ENCODE data around the gene PNKP.
A peak's percentile ranks its signal among the peaks of the same experiment; 100 is the strongest.

Gene PNKP
- total RNA-seq = 86.5 to 118 (median 107) reads per million in 4 experiments

DNA sequence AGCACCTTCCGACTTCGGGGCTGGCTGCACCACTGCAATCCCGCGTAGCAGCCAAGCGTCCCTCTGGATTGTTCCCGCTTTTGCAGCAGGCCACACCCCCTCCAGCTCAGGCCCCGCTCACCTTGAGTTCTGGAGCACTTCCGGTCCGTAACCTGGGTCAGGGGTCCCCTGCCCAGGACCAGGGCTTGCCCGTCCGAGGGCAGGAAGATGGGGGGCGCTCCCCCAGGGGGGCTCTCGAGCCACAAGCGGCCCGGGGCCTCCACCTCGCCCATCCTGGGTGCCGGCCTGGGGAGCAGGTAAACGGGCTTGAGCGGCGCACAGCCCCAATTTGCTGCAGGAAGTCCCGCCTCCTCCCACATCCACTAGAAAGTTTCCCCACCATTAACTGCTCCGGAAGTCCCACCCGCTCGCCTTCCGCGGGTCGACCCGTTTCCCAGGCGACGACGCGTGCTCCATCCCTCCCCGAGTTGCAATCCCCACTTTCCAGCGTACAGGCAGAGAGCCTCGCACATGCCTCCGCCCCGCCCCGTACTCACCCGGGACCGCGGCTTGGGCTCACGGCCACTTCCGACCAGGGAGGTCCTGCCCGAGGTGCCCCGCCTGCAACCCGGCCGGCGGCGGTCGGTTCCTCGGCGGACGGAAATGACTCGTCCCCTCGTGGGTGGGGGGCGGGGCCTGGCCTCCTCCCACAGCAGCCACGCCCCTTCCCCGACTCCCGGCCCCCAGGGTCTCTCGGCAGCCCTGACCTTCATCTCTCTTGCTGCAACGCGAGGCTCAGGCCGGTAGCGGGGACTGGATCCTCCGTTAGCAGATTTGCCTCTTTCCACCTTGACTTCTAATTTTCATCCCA, at the start of gene PNKP:
Gene PNKP, minus strand, starts transcription at position 644 of the 850 bp plus-strand sequence. Its CDS starts 372 bp downstream, at position 272.
- DNase-seq = peak; percentile 76

- DNase-seq = no peak
Measured at GRCh38 chr19:49915271-49915670, 47.9 kb upstream of the PNKP start.

DNA sequence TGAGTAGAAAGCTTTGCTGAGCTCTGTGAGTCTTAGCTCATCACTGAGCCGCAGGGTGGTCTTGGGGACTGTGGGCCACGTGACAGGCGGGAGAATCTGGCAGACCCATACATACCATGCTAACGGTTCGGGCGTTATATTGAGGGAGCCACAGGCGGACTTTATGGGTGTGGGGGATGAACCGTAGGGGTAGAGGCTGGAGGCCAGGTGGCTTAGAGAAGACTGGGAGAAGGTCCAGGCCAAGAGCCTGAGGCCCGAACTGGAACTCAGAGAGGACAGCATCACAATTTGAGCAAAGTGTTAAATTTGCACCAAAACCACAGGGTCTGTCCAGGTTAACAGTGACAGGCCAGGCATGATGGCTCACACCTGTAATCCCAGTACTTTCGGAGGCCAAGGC, 46.3 kb upstream of the PNKP start:
- no peak for DNase-seq

GRCh38 chr19:49912965-49913685, 45.7 kb upstream of the PNKP start:
- DNase-seq = no peak

GRCh38 chr19:49911381-49912145, 44.2 kb upstream of the PNKP start:
- no peak for DNase-seq

DNA sequence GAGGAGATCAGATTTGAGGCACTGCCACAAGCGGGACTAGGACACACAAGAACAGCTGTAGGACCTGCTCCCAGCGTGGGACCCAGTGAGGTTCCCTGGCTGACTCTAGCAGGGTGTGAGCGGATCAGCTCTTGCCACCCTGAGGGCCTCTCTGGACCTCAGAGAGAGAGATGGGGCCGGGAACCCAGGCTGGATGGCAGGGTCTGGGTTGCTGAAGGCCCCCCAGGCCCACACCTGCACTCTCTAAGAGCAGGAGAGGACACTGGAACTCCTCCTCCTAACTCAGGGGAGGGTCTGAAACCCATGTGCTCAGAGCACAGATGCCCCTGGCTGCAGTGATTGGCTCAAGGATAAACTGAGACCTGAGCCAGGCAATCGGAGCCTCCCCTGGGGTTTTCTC, 42.8 kb upstream of the PNKP start:
- DNase-seq = no peak

DNA sequence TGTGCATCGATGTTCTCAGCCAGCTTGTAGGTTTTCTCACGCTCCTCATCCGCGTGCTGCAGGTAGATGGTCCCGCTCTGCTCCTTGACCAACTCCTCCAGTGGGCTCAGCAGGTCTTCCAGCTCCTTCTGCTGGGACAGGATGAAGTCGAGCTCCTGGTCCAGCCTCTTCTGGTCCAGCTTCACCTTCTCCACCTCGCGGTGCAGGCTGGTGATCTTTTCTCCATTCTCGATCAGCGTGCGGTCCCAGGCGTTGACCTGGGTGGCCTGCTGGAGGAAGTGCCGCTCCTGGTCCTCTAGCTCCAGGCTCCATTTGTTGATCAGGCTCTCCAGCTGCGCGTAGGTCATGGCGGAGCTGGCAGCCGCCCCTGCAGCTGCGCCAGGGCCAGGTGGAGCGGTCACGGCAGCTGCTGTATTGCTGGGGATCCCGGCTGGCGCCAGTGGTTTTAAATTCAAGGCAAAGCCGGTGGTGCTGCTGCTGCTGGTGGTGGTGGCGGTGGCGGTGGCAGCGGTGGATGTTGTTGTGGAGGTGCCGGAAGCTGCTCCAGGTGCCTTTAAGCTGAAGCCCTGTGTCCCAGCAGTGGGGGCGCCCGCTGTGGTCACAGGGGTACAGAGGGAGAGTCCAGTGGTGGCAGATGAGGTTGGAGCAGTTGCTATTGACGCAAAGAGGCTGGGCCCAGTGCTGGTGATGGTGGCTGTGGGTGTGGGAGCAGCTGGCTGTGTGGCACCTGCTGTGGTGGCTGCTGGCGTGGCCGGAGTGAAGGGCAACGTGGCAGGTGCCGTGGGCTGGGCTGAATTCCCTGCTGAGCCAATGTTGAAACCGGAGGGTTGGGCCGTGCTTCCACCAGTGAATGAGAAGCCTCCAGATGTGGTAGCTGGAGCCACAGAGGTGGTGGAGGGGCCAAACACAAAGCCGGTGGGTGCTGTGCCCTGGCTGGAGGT, 41.4 kb upstream of the PNKP start:
- no peak for DNase-seq

DNA sequence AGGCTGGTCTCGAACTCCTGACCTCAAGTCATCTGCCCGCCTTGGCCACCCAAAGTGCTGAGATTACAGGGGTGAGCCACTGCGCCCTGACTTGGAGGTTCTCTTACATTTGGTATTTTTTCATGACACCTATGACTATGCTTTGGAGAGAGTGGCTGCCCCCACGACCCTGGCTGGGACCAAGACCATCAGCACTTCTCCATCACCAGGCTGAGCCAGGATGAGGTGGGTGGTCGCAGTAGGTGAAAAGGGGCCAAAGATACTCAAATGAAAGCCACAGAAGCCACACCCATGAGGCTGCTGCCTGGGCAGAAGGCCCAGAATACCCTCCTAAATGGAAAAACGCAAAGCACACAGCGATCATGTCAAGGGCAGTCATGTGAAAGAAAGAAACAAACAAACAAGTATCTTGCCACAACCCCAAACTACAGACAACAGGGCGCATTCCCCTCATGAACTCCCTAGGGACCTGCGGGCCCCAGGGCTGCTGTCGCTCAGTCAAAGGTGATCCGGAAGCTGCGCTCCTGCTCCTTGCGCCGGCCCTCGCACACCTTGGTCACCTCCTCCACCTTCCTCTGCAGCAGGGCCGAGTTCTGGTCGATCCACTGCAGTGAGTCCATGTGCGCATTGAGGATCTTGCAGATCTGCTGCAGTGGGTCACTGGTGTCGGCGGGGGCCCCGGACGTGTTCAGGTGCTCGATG, 40.5 kb upstream of the PNKP start:
- no peak for DNase-seq

- DNase-seq = no peak
Measured at GRCh38 chr19:49906879-49907564, 39.6 kb upstream of the PNKP start.

DNA sequence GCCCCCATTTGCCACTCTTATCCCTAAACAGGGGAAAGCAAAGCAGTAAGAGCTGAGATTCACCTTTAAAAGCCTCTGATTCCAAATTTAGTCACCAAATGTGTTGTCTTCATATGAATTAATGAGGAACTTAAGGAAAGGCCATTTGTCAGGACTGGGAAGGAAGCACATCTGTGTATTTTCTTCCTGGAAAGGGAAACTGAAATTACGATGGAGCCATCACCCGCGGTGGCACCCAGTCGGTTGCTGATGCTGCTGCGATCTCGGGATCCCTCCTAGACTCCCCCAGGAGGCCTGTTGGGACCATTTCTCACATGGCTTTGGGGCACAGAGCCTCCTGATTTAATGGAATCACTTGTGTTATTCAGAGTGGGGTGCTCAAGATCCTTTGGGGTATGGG, 36.8 kb upstream of the PNKP start:
- DNase-seq = no peak

- DNase-seq = no peak
Measured at GRCh38 chr19:49896863-49897621, 29.7 kb upstream of the PNKP start, which contains the start of gene IL4I1. IL4I1 (minus strand) TSS chr19:49896887; CDS start chr19:49896160, 727 bp downstream.

- no peak for DNase-seq
Measured at GRCh38 chr19:49895566-49896297, 28.4 kb upstream of the PNKP start.

DNA sequence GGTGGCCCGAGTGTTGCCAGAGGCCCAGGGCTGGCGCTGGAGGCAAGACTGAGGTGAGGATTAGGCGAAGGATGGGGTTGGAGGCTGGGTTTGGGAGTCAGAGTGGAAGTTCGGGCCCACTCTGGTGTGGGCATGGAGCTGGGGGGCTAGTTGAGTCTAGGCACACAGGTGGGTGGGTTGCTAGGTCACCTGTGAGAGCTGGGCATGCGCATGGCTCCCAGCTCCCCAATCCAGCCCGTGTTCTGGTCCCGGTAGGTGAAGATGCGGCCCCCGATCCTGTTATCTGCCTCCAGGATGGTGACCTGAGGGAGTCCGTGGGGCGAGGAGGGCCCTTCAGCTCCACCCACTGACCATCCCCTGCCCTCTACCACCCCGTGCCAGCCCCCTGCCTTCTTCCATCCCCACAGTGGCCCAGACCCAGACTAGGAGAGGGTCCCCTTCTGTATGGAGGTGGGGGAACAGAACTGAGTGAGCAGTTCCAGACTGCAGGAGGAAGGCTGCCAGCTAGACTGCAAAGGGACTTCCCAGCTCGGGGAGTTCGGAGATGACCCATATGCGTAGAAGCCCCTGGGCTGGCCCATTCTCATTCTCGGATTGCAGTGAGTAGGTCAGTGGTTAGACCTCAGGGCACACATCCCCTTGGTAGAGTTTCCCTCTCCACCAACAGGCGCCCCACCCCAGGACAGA, 27.6 kb upstream of the PNKP start:
- DNase-seq = no peak

DNA sequence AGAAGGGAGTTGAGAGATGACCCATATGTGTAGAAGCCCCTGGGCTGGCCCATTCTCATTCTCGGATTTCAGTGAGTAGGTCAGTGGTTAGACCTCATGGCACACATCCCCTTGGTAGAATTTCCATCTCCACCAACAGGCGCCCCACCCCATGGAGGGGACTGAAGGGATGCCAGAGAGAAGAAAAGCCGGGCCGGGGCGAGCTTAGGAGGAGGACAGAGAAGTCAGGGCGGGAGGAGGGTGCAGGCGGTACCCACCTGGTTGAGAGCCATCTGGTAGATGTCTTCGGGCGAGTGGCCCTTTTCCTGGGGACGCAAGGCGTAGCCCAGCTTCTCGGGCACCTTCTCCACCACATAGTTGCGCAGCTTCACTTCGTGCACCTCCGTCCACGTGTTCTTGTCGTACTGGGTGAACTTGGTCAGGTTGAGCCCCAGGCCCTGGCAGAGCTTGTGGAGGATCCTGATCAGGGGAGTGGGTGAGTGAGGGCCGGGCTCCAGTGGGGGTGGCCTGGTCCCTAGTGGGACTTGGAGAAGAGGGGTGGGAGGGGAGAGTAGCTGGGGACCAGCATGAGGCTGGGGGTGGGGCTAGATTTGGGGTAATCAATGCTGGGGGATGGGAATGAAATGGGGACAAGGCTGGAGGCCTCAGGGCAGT, 26.8 kb upstream of the PNKP start:
- DNase-seq = no peak

- no peak for DNase-seq
Measured at GRCh38 chr19:49892716-49893115, 25.3 kb upstream of the PNKP start.

GRCh38 chr19:49891393-49891792, 24.0 kb upstream of the PNKP start:
- DNase-seq = no peak

DNA sequence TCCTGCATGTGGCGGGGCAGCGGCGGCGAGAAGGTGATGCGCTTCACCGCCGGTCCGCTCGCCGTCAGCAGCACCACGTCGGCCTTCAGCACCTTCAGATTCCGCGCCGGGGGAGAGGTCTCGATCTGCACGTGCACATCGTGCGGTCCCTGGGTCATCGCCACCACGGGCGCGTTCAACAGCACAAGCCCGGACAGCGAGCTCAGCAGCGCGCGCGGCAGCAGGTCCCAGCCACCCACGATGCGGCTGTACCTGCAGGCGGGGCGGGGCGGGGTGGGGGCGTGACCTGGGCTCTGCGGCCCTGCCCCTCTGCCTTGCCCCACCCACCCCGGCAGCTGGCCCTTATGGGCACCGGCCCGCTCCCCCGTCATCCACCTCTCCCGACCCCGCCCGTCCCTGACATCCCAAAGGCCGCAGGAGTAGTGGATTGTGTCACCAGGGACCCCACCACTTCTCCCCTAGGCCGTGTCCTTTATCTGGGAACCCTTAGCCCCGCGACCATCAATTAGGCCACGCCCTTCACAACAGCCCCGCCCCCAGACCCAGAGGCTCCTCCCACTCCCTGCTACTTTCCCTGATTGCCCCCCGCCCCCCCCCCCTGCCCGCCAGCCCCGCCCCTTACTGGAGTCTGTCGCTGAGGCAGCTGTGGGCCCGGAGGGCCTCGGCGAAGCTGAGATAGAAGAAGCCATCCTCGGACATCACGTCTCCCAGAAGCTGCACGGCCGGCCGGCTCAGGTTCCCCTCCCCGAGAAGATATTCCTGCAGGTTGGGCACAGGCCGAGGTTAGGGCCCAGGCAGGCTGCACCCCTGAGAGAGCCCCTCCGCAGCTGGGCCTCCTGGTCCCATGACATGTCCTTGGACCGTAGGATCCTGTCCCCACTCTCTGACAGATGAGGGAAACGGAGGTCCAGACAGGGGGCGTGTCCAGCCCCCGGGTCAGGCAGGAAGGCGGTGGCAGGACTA, 23.3 kb upstream of the PNKP start:
- DNase-seq = peak; percentile 58

All from effector CD8-positive, alpha-beta T cell (primary cell).